IPS-NIHi11 (cell line): ENCODE results near the gene CHMP4B.
"Not testable (repeated sequence)": the region's sequence is repeated elsewhere in the genome, so short reads cannot be mapped to it uniquely, and the experiment has no call there.

Experiments used
- DNase-seq: peaks from one replicate; pipeline ENCODE4 v3.0.0; 2012; ENCODE audit warnings: mixed read lengths, low spot score

The CHMP4B gene

GRCh38 chr20:33789858-33790182 lies 21.3 kb upstream of the CHMP4B start:
- DNase-seq = no peak

DNA sequence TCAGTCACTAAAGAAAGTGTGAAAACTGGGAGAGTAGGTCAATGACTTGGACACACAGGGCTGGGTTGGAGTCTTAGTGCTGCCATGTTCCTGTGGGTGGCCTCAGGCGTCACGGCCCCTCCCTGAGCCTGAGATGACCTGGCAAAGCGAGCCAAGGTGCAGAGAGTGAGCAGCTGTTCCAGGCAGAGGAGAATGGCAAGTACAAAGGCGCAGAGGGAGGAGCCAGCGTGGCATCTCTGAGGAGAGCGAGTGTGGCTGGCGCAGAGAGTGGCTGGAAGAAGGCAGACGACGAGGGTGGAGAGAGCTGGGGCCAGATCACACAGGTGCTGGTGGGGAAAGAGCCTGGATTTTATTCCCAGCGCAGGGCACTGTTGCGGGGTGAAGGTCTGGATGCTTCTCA lies 20.6 kb upstream of the CHMP4B start:
- no peak for DNase-seq

DNA sequence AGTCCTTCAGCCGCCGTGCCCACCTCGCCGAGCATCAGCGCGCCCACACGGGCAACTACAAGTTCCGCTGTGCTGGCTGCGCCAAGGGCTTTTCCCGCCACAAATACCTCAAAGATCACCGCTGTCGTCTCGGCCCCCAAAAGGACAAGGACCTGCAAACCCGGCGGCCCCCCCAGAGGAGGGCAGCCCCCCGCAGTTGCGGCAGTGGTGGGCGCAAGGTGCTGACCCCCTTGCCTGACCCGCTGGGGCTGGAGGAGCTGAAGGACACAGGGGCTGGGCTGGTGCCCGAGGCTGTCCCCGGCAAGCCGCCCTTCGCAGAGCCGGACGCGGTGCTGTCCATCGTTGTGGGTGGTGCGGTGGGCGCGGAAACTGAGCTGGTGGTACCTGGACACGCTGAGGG lies 20.1 kb upstream of the CHMP4B start:
- DNase-seq = no peak

DNA sequence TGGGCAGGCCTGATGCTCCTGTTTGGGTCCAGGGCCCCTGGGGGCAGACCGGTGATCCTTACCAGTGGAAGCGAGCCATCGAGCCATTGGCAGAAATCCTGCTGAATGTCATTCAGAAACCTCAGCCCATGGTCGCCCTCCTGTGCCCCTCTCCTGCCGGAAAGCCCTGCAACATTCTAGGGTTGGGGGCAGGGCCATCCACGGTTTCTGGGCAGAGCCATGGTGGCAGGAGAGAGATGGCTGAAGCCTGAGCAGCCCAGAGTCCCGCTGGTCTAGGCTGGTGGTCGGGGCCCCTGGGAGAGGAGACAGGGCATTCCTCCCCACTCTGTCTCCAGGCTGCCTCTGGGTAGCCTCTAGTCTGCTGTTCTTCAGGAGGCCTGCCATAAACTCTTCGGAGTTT lies 19.6 kb upstream of the CHMP4B start:
- DNase-seq = no peak

- peak; percentile 89 for DNase-seq
These were observed 19.1 kb upstream of the CHMP4B start for GRCh38 chr20:33791959-33792597.

GRCh38 chr20:33792598-33792989 lies 18.6 kb upstream of the CHMP4B start:
- DNase-seq = not testable (repeated sequence)

GRCh38 chr20:33793011-33793931 lies 17.9 kb upstream of the CHMP4B start:
- no peak for DNase-seq

DNA sequence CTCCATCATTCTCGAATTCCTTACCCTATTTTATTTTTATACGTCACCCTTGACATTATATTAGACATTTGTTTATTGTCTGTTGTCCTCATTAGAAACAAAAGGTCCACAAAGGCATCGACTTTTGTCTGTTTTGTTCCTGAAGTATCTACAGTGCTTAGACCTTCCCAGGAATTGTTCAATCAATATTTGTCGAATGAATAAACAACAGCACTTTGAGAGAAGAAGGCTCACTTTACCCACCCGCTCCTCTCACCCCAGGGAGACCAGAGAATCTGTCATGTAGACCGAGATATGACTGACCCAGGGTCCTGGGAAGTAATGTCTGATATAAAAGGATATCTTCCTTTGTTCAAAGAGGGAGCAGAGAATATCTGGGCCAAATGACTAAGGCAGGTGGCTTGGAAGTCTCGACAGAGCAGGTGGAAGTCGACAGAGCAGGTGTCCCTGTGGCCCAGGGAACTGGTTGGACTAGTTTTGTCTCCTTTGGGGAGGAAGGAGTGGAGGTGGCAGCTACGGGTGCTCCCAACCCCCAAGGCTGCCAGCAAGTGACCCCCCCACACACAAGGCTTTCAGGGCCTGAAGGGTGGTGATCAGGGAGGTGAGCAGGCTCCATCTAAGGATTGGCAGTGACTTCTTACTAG lies 14.8 kb upstream of the CHMP4B start:
- peak; percentile 68 for DNase-seq

DNA sequence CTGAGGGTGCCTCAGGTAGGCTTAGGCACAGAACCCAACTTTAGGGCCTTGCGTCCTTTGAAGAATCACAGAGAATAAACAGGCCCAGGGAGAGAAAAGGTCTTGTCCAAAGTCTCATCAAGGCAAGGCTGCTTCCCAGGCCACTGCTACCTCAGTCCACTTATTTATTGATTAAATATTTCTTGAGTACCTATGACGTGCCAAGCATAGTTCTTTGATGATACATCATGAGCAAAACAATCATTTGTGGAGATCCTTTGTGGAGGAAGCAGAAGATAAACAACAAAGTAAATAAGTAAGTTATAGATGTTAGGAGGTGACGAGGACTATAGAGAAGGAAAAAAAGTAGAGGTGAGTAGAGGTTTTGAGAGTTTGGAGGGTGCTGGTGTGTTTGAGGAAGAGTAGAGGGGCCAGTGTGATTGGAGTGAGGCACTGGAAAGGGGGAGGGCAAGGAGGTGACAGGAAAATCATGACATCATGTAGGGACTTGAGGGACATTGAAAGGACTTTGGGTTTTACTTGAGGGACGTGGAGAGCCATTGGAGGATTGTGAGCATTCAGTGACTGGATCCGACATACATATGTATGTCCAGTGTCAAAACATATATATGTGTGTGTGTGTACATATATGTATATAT lies 14.1 kb upstream of the CHMP4B start:
- DNase-seq = no peak

DNA sequence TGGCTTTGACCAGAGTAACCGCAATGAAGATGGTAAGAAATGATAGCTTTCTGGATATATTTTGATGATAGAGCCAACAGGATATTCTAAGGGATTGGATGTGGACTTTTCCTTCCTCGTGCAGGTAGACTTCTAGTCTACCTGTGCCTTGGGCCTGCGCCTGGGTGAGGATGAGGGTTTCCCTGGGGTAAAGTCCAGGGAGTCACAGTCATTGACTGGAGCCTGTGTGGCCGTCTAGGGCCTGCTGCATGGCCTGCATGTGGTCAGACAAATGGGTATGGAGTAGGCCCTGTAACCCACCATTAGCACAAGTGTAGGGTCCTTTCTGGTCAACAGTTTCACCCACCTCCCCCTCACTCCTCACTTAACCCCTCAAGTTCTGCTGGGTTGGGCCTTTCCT lies 12.7 kb upstream of the CHMP4B start:
- no peak for DNase-seq

DNA sequence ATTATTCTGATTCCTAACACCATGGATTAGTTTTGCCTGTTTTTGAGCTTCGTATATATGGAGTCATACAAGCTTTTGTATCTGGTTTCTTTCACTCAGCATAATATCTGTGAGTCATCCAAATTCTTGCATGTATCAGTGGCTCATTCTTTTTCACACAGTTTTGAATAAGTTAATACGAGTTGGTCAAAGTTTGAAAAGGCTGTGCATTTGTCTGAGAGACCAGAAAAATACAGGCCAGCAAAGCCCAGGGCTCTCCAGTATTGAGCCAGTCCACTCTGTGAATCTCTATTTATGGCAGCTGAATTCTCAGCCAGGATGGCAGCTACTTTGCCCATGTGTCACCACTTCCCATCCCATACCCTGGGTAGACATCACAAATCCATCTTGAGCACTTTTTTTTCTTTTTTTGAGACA lies 7.2 kb upstream of the CHMP4B start:
- DNase-seq = no peak

DNA sequence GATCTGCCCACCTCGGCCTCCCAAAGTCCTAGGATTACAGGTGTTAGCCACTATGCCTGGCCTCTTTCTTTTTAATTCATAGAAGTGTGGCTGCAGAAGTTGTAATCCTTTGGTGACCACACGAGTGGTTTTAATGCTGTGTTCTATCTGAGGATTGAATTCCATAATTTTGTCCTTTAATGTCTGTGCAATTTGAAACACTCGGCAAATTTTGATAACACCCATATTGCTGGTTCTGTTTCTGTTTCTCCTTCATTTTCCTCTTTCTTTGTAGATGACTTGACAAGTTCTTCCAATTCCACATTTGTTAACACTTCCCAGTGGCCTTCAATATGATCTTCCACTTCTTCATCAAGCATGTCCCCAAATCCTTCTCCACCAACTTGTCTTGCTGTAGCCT lies 2.8 kb upstream of the CHMP4B start:
- no peak for DNase-seq

DNA sequence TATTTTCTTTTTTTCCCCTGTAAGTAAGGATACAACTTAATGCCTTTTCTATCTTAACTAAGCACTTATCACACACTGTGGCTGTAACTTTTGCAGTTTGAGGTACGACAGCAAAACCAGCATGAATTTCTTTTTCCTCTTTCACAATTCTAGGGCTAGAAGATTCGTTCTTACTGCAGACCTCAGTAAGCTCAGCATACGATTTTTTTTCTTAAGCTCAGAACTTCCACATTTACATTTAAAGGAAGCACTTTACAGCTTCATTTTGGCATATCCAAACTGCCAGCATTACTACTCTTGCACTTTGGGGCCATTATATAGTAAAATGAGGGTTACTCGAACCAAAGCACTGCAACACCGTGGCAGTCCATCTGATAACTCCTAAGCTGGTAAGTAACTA lies 889 bp upstream of the CHMP4B start:
- no peak for DNase-seq

GRCh38 chr20:33811776-33812151 lies 616 bp downstream of the CHMP4B start:
- peak; percentile 35 for DNase-seq

- peak; percentile 53 for DNase-seq
These were observed 1.2 kb downstream of the CHMP4B start for GRCh38 chr20:33812152-33812849.

- peak; percentile 37 for DNase-seq
These were observed 1.8 kb downstream of the CHMP4B start for GRCh38 chr20:33812908-33813462.

DNA sequence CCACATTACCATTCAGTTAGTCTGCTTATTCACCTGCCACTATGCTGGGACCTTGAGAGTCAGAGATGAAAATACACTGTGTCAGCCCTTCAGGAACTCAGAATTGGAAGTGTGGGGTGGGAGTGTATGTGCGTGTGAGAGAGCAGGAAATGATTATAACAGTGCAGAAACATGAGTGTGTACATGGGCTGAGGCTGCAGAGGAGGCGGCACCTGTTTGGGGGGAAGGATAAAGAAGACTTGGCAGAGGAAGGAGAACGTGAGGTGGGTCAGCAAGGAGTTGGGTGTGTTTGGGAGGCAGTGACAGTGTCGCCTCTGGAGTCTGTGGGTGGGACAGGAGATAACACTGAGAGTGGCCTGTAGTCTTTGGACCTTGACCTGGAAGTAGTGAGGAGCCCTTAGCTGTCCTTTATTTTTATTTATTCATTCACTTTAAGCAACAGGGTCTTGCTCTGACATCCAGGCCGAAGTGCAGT lies 3.1 kb downstream of the CHMP4B start:
- no peak for DNase-seq

DNA sequence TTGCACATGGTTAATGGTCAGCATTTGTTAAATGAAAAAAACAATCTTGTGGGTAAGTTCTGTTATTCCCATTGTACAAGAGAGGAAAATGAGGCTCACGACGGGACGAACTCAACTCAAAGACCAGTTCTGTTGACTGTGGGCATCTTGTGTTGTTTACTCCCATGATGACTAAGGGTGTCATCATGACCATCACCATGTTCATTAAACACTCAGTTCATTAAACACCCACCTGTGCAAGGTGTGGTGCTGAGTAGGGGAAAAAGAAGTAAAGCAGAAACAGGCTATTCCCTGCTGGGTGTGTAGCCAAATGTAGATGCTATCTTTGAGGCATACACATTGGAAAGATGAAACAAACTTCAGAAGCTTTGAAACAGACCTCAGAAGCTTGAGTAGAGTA lies 4.5 kb downstream of the CHMP4B start:
- DNase-seq = no peak

DNA sequence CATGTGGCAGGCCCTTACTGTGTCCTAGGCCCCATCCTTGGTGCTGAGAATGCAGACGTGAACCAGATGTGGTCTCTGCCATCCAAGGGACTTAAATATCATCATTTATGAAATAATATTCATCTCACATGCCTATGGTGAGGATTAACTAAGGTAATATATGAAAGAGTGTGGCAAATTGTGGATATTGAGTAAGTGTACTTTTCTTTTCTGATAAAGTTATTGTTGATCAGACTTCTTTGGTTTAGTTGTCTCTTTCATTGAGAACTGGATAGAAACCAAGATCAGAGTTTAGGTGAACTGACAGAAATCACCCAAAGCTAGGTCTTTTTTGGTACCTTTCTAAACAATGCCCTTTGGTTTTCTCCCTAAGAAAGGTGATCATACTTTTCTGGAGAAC lies 5.0 kb downstream of the CHMP4B start:
- no peak for DNase-seq

- no peak for DNase-seq
These were observed 6.3 kb downstream of the CHMP4B start for GRCh38 chr20:33817411-33817810.

- no peak for DNase-seq
These were observed 8.3 kb downstream of the CHMP4B start for GRCh38 chr20:33819456-33819855.

GRCh38 chr20:33820362-33820761 lies 9.2 kb downstream of the CHMP4B start:
- no peak for DNase-seq
